KMS-11 (cell line): ENCODE measurements around the gene SRPRB.
A peak's percentile ranks its signal among the peaks of the same experiment; 100 is the strongest.

Experiments used
- H2AFZ ChIP-seq: fragments of 200-600 bp; sonication (generic); 2 replicates; pipeline ENCODE4 v1.6.1; 2016; ENCODE audit warnings: antibody characterized with exemption, mixed run types, low read depth
- H3K27ac ChIP-seq: fragments of 200-600 bp; sonication (generic); 2 replicates; pipeline ENCODE4 v1.6.1; 2016; ENCODE audit warnings: mild to moderate bottlenecking, mixed run types
- H3K27me3 ChIP-seq: fragments of 200-600 bp; sonication (generic); 2 replicates; pipeline ENCODE4 v1.6.1; 2017; ENCODE audit warnings: mild to moderate bottlenecking, low read depth, mixed run types, moderate library complexity; ENCODE audit not compliant: insufficient read depth
- H3K36me3 ChIP-seq: fragments of 200-600 bp; sonication (generic); 2 replicates; pipeline ENCODE4 v1.6.1; 2017; ENCODE audit warnings: mild to moderate bottlenecking, mixed run types; ENCODE audit not compliant: insufficient read depth
- H3K4me1 ChIP-seq: fragments of 200-600 bp; sonication (generic); 2 replicates; pipeline ENCODE4 v1.6.1; 2016; ENCODE audit warnings: mild to moderate bottlenecking, low read depth, mixed run types; ENCODE audit not compliant: poor library complexity, severe bottlenecking
- H3K4me2 ChIP-seq: fragments of 200-600 bp; sonication (generic); 2 replicates; pipeline ENCODE4 v1.7.0; 2016; ENCODE audit warnings: mild to moderate bottlenecking, mixed run types
- H3K4me3 ChIP-seq: fragments of 200-600 bp; sonication (generic); IDR thresholded peaks from 2 replicates; pipeline ENCODE4 v1.6.1; 2017; ENCODE audit warnings: low read depth, low read length, mixed read lengths; ENCODE audit not compliant: insufficient read depth
- H3K79me2 ChIP-seq: fragments of 200-600 bp; sonication (generic); 2 replicates; pipeline ENCODE4 v1.6.1; 2016; ENCODE audit warnings: low read depth, mixed run types; ENCODE audit not compliant: insufficient read depth
- H3K9ac ChIP-seq: fragments of 200-600 bp; sonication (generic); 2 replicates; pipeline ENCODE4 v1.6.1; 2016; ENCODE audit warnings: mild to moderate bottlenecking, mixed run types
- H4K20me1 ChIP-seq: fragments of 200-600 bp; sonication (generic); 2 replicates; pipeline ENCODE4 v1.6.1; 2016; ENCODE audit warnings: mild to moderate bottlenecking, mixed run types; ENCODE audit not compliant: insufficient read depth
- TF ChIP-seq, protein P1 (sequence below): fragments of 200-600 bp; sonication (generic); conservative IDR thresholded peaks from 2 replicates; pipeline ENCODE4 v1.6.1; 2017; ENCODE audit warnings: low read depth, mild to moderate bottlenecking, antibody characterized with exemption, low read length, moderate library complexity, mixed read lengths

SRPRB gene

DNA sequence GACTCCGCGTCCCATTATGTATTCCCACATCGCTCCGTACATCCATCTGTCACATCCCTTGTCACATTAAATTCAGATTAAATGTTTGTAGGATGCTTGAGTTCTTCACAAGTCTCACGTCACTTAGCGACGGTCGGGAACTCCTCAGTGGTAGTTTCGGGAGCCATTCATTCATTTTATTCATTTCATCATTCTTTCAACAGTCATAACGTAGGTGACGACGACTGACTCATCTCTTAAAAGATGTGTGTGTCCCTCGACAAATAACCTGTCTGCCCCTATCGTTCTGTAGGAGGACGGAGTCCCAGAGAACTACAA lies 272 bp upstream of the SRPRB start:
- peak overlapping the region; percentile 100 for H2AFZ ChIP-seq
- H3K4me1 ChIP-seq, result peaks cover 32% of the 10 kb centered on the region
- TF ChIP-seq, protein P1, sequence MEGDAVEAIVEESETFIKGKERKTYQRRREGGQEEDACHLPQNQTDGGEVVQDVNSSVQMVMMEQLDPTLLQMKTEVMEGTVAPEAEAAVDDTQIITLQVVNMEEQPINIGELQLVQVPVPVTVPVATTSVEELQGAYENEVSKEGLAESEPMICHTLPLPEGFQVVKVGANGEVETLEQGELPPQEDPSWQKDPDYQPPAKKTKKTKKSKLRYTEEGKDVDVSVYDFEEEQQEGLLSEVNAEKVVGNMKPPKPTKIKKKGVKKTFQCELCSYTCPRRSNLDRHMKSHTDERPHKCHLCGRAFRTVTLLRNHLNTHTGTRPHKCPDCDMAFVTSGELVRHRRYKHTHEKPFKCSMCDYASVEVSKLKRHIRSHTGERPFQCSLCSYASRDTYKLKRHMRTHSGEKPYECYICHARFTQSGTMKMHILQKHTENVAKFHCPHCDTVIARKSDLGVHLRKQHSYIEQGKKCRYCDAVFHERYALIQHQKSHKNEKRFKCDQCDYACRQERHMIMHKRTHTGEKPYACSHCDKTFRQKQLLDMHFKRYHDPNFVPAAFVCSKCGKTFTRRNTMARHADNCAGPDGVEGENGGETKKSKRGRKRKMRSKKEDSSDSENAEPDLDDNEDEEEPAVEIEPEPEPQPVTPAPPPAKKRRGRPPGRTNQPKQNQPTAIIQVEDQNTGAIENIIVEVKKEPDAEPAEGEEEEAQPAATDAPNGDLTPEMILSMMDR, result no peak
- H3K79me2 ChIP-seq, result peaks cover 43% of the 10 kb centered on the region
- H3K36me3 ChIP-seq, result peaks cover 5% of the 10 kb centered on the region; the same call in 1 of the 2 replicates
- no peak overlapping the region for H3K27ac ChIP-seq
- H3K27me3 ChIP-seq, result no peaks in the 10 kb centered on the region
- peak overlapping the region; percentile 92; the same call in 1 of the 2 replicates for H3K9ac ChIP-seq
- H3K4me3 ChIP-seq, result peak overlapping the region; percentile 94
- peak overlapping the region; percentile 99 for H3K4me2 ChIP-seq
- H4K20me1 ChIP-seq, result no peaks in the 10 kb centered on the region

DNA sequence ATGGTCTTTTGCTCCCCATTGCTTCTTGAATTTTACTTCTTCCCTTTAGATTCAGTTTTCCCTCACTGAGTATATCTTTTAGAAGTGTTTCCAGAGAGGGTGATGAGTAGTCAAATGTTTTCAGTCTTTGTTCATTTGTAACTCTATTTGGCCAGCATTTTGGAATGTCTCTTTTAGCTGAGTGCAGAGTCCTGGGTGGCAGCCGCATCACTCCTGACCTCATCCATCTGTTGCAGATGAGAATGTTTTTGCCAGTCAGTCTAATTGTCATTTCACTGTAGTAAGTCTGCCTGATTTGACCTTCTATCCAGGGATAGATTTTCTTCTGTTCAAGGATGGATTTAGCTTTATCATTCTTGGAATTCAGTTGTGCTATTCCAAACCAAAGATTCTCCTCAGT lies 7.3 kb downstream of the SRPRB start:
- no peak overlapping the region for H3K4me3 ChIP-seq
- peaks cover 20% of the 10 kb centered on the region for H3K4me1 ChIP-seq
- peaks cover 9% of the 10 kb centered on the region; the same call in 1 of the 2 replicates for H3K36me3 ChIP-seq
- H3K27ac ChIP-seq, result no peak overlapping the region
- no peak overlapping the region for H3K9ac ChIP-seq
- H3K4me2 ChIP-seq, result no peak overlapping the region
- no peaks in the 10 kb centered on the region for H3K27me3 ChIP-seq
- H4K20me1 ChIP-seq, result no peaks in the 10 kb centered on the region
- no peak overlapping the region for H2AFZ ChIP-seq
- TF ChIP-seq, protein P1, result no peak
- H3K79me2 ChIP-seq, result peaks cover 21% of the 10 kb centered on the region; the same call in 1 of the 2 replicates

DNA sequence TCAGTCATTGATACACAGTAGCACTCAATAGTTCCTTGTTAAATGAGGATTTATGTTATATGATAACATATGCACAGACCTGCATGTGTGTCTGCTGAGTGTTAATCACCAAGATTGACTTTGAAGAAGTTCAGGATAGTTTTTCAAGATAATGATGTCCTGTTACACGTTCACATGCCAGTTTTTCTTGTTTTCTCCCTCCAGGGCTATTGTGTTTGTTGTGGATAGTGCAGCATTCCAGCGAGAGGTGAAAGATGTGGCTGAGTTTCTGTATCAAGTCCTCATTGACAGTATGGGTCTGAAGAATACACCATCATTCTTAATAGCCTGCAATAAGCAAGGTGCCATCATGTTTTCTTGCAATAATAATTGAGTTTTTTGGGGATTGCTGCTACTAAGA lies 9.8 kb downstream of the SRPRB start:
- Histone ChIP-seq H3K27me3 (no peaks in the 10 kb centered on the region), H3K4me3 (no peak overlapping the region), H3K4me2 (no peak overlapping the region), H4K20me1 (no peaks in the 10 kb centered on the region), H3K4me1 (peaks cover 17% of the 10 kb centered on the region), H3K9ac (no peak overlapping the region), H2AFZ (no peak overlapping the region), H3K79me2 (no peaks in the 10 kb centered on the region; the same call in 1 of the 2 replicates), H3K27ac (no peak overlapping the region), H3K36me3 (peaks cover 9% of the 10 kb centered on the region; the same call in 1 of the 2 replicates)
- TF ChIP-seq, protein P1, result no peak

DNA sequence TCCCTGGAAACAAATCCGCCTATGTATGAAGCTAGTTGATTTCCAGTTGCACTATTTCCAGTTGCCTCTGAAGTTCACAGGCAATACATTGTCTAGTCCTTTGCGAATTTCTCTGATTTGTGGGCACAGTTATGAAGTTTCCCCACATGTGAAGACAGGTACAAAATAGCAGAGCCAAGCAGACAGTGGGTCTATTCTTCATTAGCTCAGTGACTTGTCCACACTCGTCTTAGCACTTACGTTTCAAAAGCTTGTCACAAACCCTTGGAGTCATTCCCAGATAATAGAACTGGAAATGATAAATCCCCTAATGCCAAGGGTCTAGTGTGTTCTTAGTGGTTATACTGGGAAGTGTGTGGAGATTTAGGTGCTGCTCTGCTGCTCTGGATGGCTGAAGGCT lies 14.5 kb downstream of the SRPRB start:
- H4K20me1 ChIP-seq, result no peaks in the 10 kb centered on the region
- H3K9ac ChIP-seq, result no peak overlapping the region
- peaks cover 9% of the 10 kb centered on the region for H3K4me1 ChIP-seq
- H3K27ac ChIP-seq, result no peak overlapping the region
- peaks cover 18% of the 10 kb centered on the region; the same call in 1 of the 2 replicates for H3K36me3 ChIP-seq
- H3K79me2 ChIP-seq, result no peaks in the 10 kb centered on the region
- TF ChIP-seq, protein P1, result no peak
- no peak overlapping the region for H3K4me2 ChIP-seq
- H3K27me3 ChIP-seq, result no peaks in the 10 kb centered on the region
- no peak overlapping the region for H3K4me3 ChIP-seq
- H2AFZ ChIP-seq, result no peak overlapping the region
